Glomerular endothelial cell (primary cell): ENCODE data around the gene HSF4. TPM values are rescaled to one million over a fixed set of nuclear protein-coding genes. Genes with fewer than 3 reads are reported as not detected.

ENCODE experiments used
- DNase-seq: peaks from one replicate; pipeline ENCODE4 v3.0.0-alpha.2; 2011; ENCODE audit warnings: low read depth, low spot score; ENCODE audit errors: extremely low read depth
- total RNA-seq: library from RNA; depleted of rRNA; stranded (reverse); fragments of >200 nt; gene quantifications from 2 replicates; pipeline ENCODE4 v1.2.3, GENCODE V29; 2015

The HSF4 gene
- total RNA-seq, 1 donor from 2014 or later, result 4.8 TPM

DNA sequence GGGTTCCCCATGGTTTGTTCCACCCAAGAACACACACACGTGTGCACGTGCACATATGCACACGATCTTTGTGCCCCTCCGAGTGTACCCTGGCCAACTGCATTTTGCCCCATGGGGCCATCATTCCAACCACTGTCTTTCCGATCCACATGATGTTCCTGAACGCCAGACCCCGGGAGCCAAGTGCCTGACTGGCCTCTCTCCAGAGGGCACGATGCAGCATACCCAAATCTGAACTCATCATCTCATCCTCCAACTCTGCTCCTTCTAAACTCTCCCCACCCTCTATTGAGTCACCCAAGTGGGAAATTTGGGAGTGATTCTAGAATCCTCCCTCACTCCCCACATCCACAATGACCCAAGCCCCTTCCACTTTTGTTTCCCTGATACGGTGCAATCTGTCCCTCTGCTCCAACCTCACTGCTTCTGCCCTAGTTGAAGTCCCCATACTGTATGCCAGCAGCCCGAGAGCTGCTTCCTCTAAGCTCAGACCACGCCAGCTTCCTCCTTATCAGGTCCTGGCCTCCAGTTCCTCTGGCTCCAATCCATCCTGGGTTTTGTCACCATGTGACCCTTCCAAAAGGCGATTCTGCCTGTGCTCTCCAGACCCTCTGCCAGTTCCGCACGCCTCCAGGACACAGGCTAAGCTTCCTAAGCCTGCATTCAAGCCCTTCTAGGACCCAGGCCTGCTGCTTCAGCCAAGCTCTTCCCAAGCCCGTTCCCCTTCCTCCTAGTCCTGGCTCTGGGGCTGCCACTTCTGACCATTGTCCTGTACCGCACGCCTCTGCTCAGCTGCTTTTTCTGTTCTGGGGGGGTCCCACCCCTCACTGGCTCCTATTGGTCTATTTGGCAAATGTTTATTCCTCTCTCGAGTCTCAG is 52.3 kb downstream of the HSF4 start:
- DNase-seq, result no peak

Other genes starting within 250 kb of the HSF4 start
- gene CDH16, start 245.9 kb upstream of the HSF4 start, total RNA-seq, result 0.05 TPM in 1 of 2 replicates, not detected in the other
- gene RRAD, start 239.2 kb upstream of the HSF4 start, total RNA-seq, result 7.2 and 9.3 TPM in 2 replicates
- 85.1 and 97.3 TPM in 2 replicates for gene CIAO2B, start 230.3 kb upstream of the HSF4 start, total RNA-seq
- gene CES2, start 229.2 kb upstream of the HSF4 start, total RNA-seq, result 32.6 and 39.3 TPM in 2 replicates
- 0.06 TPM in 1 of 2 replicates, not detected in the other for gene CES3, start 203.5 kb upstream of the HSF4 start, total RNA-seq
- gene CES4A, start 176.2 kb upstream of the HSF4 start, total RNA-seq, result 0.53 and 2.6 TPM in 2 replicates
- gene CBFB, start 135.6 kb upstream of the HSF4 start, total RNA-seq, result 52.3 and 60.4 TPM in 2 replicates
- 18.3 and 23.6 TPM in 2 replicates for gene PHAF1, start 54.8 kb upstream of the HSF4 start, total RNA-seq
- 0.73 and 5.3 TPM in 2 replicates for gene B3GNT9, start 13.7 kb upstream of the HSF4 start, total RNA-seq
- gene TRADD, start 4.8 kb upstream of the HSF4 start, total RNA-seq, result 25.4 and 27.8 TPM in 2 replicates
- 11.3 and 16.6 TPM in 2 replicates for gene FBXL8, start 4.8 kb upstream of the HSF4 start, total RNA-seq
- 8.4 and 15.3 TPM in 2 replicates for gene NOL3, start 5.8 kb downstream of the HSF4 start, total RNA-seq
- gene MATCAP1, start 19.2 kb downstream of the HSF4 start, total RNA-seq, result 20.1 and 25.3 TPM in 2 replicates
- 12.0 and 27.4 TPM in 2 replicates for gene EXOC3L1, start 25.4 kb downstream of the HSF4 start, total RNA-seq
- 78.3 and 122 TPM in 2 replicates for gene E2F4, start 27.4 kb downstream of the HSF4 start, total RNA-seq
- 0.53 and 2.0 TPM in 2 replicates for gene ELMO3, start 34.4 kb downstream of the HSF4 start, total RNA-seq
- gene TMEM208, start 62.4 kb downstream of the HSF4 start, total RNA-seq, result 29.0 and 36.8 TPM in 2 replicates
- gene FHOD1, start 82.7 kb downstream of the HSF4 start, total RNA-seq, result 47.3 and 47.5 TPM in 2 replicates
- gene SLC9A5, start 84.2 kb downstream of the HSF4 start, total RNA-seq, result 0.82 and 2.3 TPM in 2 replicates
- 15.4 and 22.4 TPM in 2 replicates for gene PLEKHG4, start 114.8 kb downstream of the HSF4 start, total RNA-seq
- gene KCTD19, start 162.0 kb downstream of the HSF4 start, total RNA-seq, result 0.23 TPM in 1 of 2 replicates, not detected in the other
- 1.2 and 1.4 TPM in 2 replicates for gene LRRC36, start 162.1 kb downstream of the HSF4 start, total RNA-seq
- 3.2 TPM in 1 of 2 replicates, not detected in the other for gene TPPP3, start 228.8 kb downstream of the HSF4 start, total RNA-seq